NCI-H2171 (cell line): ENCODE data around the gene CPSF3.

ENCODE experiments used
- DNase-seq: peaks from one replicate; lab custom pipeline; 2025; lab: John Stamatoyannopoulos, UW

The CPSF3 gene

GRCh38 chr2:9423100-9423921, at the start of gene CPSF3, which contains the start of gene ITGB1BP1:
Gene CPSF3, plus strand, starts transcription at chr2:9423654. Its CDS starts 120 bp downstream, at chr2:9423774.
Gene ITGB1BP1, minus strand, starts transcription at chr2:9423528. Its CDS starts 4,831 bp downstream, at chr2:9418697.
- DNase-seq = peak; percentile 99

DNA sequence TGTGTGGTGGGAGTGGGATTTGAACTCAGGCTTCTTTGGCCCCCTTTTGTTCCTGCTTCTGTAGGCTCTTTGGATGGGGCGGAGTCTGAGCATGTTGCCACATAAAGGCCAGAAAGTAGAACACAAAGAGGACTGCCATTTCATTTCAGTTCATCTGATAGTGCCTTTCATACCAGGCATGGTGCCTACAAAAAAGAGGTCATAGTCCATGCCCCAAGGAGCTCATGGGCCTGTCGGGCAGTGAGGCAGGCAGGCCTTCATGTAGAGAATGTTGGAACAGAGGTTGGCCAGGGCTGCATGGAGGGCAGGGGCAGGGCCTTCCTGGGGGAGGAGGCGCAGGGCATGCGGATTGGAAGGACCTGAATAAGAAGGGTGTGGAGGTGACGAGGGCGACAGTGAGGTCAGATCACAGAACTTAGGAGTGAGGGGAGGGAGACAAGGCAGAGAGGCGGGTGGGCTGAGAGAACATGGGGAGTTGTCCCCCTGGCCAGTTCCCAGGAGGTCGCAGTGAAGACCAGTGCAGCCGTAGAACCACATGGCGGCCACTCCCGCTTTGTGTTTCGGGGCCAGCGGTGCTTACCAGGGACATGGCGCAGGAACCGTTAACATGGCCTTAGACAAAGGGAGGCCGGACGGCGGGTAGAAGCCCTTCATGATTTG, 49.3 kb upstream of the CPSF3 start:
- DNase-seq = no peak

DNA sequence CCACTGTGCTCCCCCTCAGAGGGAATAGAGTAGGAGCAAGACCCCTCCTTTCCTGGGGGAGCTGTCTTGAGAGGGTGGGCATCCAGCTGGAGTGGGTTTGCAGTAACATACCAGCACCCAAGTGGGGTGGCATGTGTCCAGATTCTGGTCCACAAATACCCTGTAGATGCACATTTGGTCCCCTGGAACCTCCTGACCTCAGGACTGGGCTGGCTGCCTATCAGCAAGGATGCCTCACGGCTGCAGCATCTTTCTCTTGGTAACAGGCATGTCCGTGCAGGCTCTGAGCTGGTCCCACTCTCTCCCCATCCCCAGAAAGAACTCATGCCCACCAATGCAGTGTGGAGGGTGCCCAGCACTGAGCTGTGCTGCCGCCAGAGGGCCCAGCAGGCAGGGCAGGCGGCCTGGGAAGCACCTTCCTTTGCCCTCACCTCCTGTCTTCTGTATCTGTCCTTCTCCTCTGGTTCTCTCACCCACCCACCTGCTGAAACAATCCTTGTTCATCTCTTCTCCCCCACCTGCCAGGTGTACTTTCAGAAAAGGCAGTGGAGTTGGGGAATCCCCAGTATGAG, 47.5 kb upstream of the CPSF3 start:
- DNase-seq = no peak

DNA sequence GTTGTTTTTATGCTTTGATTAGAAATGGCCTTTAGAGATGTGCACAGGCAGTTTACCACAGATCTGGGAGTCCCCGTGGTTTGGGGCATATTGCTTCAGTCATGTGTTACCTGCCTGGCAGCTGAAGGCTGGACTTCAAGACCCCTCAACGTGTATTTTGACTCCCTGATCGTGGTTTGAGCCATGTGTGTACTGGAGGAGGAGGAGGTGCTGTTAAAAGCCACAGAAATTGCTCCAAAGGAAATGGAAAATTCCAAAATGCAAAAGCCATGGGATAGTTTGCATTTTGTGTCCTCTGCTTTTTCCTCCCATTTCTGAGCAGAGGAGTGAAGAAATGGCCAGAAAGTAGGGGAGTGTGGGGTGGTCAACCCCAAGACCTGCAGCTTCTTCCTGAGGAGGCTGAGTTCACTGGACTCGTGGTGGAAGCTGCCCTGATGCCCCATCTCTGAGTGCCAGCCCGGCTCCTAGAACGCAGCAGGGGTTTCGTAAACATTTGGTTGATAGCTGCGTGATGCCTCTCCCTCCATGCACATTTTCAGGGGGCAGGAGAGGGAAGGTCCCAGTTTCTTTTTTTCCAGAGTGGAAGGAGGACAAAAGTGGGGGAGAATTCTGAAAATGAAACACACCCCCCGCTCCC, 45.9 kb upstream of the CPSF3 start:
- no peak for DNase-seq

GRCh38 chr2:9378433-9379390, 44.7 kb upstream of the CPSF3 start:
- peak; percentile 82 for DNase-seq

GRCh38 chr2:9379391-9379755, 44.1 kb upstream of the CPSF3 start:
- no peak for DNase-seq

DNA sequence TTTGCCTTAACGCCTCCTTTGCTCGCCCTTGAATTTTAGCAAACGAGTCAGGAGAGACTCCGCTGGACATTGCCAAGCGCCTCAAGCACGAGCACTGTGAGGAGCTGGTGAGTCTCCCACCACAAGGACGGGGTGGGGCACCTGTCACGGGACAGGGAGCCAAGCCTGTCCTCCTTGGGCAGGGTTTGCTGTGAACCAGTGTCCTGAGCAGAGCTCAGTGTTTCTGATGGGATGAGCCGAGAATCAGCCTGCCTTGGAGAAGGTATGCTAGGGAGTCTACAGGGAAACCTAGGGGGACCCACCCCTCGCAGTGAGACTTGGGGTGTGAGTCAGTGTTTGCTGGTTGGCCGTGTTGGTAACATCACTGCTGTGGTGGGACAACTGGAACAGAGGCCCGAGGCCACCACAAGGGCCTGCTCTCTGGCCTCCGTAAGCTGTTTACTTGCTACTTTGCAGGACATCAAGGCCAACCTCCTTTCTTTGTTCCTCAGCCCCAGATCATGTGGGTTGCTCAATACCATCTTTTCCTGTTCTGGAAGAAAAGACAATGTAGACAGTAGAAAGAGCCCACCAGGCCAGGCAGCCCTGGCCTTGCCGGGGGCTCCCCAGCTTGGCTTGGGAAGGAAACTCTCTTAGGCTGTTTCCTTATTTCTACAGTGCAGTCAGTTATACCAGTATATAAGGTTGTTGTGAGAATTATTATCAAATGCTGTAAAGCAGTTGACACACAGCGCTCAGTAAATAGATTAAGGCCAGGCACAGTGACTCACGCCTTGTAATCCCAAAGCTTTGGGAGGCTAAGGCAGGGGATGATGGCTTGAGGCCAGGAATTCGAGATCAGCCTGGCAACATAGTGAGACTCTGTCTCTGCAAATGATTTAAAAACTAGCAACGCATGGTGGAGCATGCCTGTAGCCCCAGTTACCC, 42.5 kb upstream of the CPSF3 start:
- no peak for DNase-seq

DNA sequence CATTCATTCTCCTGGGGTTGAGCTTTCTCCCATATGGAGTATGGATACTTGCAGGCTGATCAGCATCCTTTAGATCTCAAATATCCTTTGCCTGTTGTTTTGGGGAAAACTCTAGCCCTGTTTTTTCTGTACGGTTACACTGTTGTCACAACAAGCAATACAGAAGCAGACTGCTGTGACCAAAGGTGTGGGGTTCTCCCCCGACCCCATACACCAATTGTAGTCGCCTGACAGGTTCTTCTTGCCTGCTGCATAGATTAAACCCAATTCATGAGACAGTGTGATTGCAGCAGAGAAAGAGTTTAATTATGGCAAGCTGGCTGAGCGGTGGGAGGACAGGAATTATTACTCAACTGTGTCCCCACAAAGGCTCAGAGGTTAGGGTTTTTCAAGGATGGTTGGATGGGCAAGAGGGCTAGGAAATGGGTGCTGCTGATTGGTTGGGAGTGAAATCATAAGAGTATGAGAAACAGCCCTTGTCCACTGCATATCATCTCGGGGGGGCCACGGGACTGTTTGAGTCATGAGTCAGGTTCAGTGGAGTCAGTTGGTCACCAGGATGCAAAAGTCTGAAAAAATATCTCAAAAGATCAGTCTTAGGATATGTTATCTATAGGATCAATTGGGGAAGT, 40.7 kb upstream of the CPSF3 start:
- DNase-seq = no peak

DNA sequence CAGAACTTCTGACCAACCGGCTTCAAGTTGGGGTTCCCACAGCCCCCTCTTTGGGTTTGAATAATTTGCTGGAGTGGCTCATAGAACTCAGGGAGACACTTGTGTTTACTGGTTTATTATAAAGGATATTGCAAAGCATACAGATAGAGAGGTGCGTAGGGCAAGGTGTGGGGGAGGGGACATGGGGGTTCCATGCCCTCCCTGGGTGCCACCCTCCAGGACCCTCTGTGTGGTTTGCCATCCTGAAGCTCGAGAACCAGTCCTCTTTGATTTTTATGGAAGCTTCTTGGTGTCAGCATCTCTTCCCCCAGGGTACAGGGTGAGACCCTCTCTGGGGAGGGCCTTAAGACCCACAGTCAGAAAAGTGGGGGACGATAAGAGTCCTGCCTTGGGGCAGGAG, 38.9 kb upstream of the CPSF3 start:
- no peak for DNase-seq

GRCh38 chr2:9385841-9386240, 37.6 kb upstream of the CPSF3 start:
- DNase-seq = no peak

GRCh38 chr2:9388199-9388681, 35.2 kb upstream of the CPSF3 start:
- no peak for DNase-seq

GRCh38 chr2:9388950-9389911, 34.2 kb upstream of the CPSF3 start:
- DNase-seq = no peak

GRCh38 chr2:9390151-9390850, 33.2 kb upstream of the CPSF3 start:
- no peak for DNase-seq

GRCh38 chr2:9390991-9391390, 32.5 kb upstream of the CPSF3 start:
- no peak for DNase-seq

GRCh38 chr2:9391961-9392720, 31.3 kb upstream of the CPSF3 start:
- no peak for DNase-seq

- no peak for DNase-seq
Measured at GRCh38 chr2:9392898-9393765, 30.3 kb upstream of the CPSF3 start.
